RWPE1 (cell line): ENCODE data around the gene RPS6KB1.

Experiments
- CTCF ChIA-PET: fragments of 350-600 bp; sonication (Branson Sonifier 250); formaldehyde crosslinking; extraction: SDS; loops from one replicate; lab custom pipeline; 2021; lab: Yijun Ruan, JAX
- POLR2A ChIA-PET: fragments of 400-600 bp; formaldehyde crosslinking; extraction: SDS; loops from one replicate; lab custom pipeline; 2020; ENCODE audit warnings: antibody characterized with exemption; ENCODE audit not compliant: low non-redundant PET; lab: Yijun Ruan, JAX
- DNase-seq: peaks from one replicate; pipeline ENCODE4 v3.0.0; 2012; ENCODE audit warnings: low spot score
- H3K27ac ChIP-seq: fragments of 450-650 bp; 2 replicates; pipeline ENCODE4 v1.5.1; 2017
- CTCF ChIP-seq: fragments of 450-650 bp; conservative IDR thresholded peaks from 2 replicates; pipeline ENCODE4 v1.5.1; 2017; ENCODE audit warnings: low read depth, mild to moderate bottlenecking

Gene RPS6KB1

GRCh38 chr17:59888145-59888750 lies 4.7 kb upstream of the RPS6KB1 start:
- no peak overlapping the region for H3K27ac ChIP-seq
- POLR2A ChIA-PET: no interaction called here
- no peak for TF ChIP-seq CTCF
- DNase-seq: no peak
- CTCF ChIA-PET: no interaction called here

GRCh38 chr17:59890720-59891119 lies 2.2 kb upstream of the RPS6KB1 start:
- DNase-seq: no peak
- CTCF ChIA-PET: interaction anchor here (0.6 kb wide), 1 partner anchor 147 kb away, joined by 5 read pairs; no protein-coding TSS in a partner anchor
- POLR2A ChIA-PET: no interaction called here
- no peak for TF ChIP-seq CTCF
- no peak overlapping the region for H3K27ac ChIP-seq

- peak overlapping the region; percentile 89 for H3K27ac ChIP-seq
- ChIA-PET POLR2A (interaction anchor here (0.7 kb wide), 1 partner anchor 16 kb away, joined by 4 read pairs; no protein-coding TSS in a partner anchor), CTCF (interaction anchor here (0.9 kb wide), 1 partner anchor 22 kb away, joined by 4 read pairs; no protein-coding TSS in a partner anchor)
- TF ChIP-seq CTCF: no peak
- no peak for DNase-seq
These were observed 534 bp upstream of the RPS6KB1 start for GRCh38 chr17:59892251-59892923.

- no peak for TF ChIP-seq CTCF
- DNase-seq: no peak
- CTCF ChIA-PET: interaction anchor here (0.6 to 0.7 kb wide), 3 partner anchors 11 to 1440 kb away, joined by 3 to 4 read pairs (median 4); no protein-coding TSS in a partner anchor
- peak overlapping the region; percentile 89 for H3K27ac ChIP-seq
- POLR2A ChIA-PET: interaction anchor here (0.6 to 1.2 kb wide), 3 partner anchors 71 to 182 kb away, joined by 3 read pairs; no protein-coding TSS in a partner anchor
These were observed 767 bp downstream of the RPS6KB1 start for GRCh38 chr17:59893676-59894100.

GRCh38 chr17:59897090-59897489 lies 4.2 kb downstream of the RPS6KB1 start:
- ChIA-PET CTCF (interaction anchor here (0.6 to 0.7 kb wide), 2 partner anchors 9 to 137 kb away, joined by 3 to 5 read pairs; no protein-coding TSS in a partner anchor), POLR2A (no interaction called here)

More at GRCh38 chr17:59897090-59897489, 4.2 kb downstream of the RPS6KB1 start:
- no peak for TF ChIP-seq CTCF
- no peak overlapping the region for H3K27ac ChIP-seq
- DNase-seq: no peak
